ENCODE results near the gene KCNQ1.

KCNQ1 gene

GRCh38 chr11:2425506-2425905, 19.3 kb upstream of the KCNQ1 start:
- no peak for FAIRE-seq

GRCh38 chr11:2426221-2426620, 18.6 kb upstream of the KCNQ1 start:
- FAIRE-seq, result no peak

- no peak for FAIRE-seq
Observed at GRCh38 chr11:2426826-2427521, 17.8 kb upstream of the KCNQ1 start.

- FAIRE-seq, result no peak
Observed at GRCh38 chr11:2427721-2428321, 17.0 kb upstream of the KCNQ1 start.

- no peak for FAIRE-seq
Observed at GRCh38 chr11:2428322-2428795, 16.4 kb upstream of the KCNQ1 start.

- FAIRE-seq, result no peak
Observed at GRCh38 chr11:2431395-2431794, 13.4 kb upstream of the KCNQ1 start.

GRCh38 chr11:2432171-2432621, 12.6 kb upstream of the KCNQ1 start:
- FAIRE-seq, result no peak

GRCh38 chr11:2432628-2433071, 12.2 kb upstream of the KCNQ1 start:
- FAIRE-seq, result no peak

- FAIRE-seq, result no peak
Observed at GRCh38 chr11:2433106-2433925, 11.5 kb upstream of the KCNQ1 start.

- no peak for FAIRE-seq
Observed at GRCh38 chr11:2434008-2434407, 10.8 kb upstream of the KCNQ1 start.

- no peak for FAIRE-seq
Observed at GRCh38 chr11:2434506-2435255, 10.1 kb upstream of the KCNQ1 start.

GRCh38 chr11:2435288-2436012, 9.4 kb upstream of the KCNQ1 start:
- no peak for FAIRE-seq

GRCh38 chr11:2436013-2436520, 8.7 kb upstream of the KCNQ1 start:
- no peak for FAIRE-seq

- no peak for FAIRE-seq
Observed at GRCh38 chr11:2436521-2437031, 8.2 kb upstream of the KCNQ1 start.

GRCh38 chr11:2437516-2437915, 7.3 kb upstream of the KCNQ1 start:
- FAIRE-seq, result no peak

- no peak for FAIRE-seq
Observed at GRCh38 chr11:2439820-2440219, 5.0 kb upstream of the KCNQ1 start.

- FAIRE-seq, result no peak
Observed at GRCh38 chr11:2440646-2441045, 4.2 kb upstream of the KCNQ1 start.

GRCh38 chr11:2441171-2441570, 3.6 kb upstream of the KCNQ1 start:
- FAIRE-seq, result no peak

- FAIRE-seq, result no peak
Observed at GRCh38 chr11:2442589-2442988, 2.2 kb upstream of the KCNQ1 start.

- no peak for FAIRE-seq
Observed at GRCh38 chr11:2443406-2443805, 1.4 kb upstream of the KCNQ1 start.

Data from G401.6 (cell line).